ENCODE data around the gene SHB.

Gene SHB

GRCh38 chr9:38041564-38042243 is 27.3 kb downstream of the SHB start:
- Histone ChIP-seq H3K4me1 (ENCODE audit: control insufficient read depth, insufficient read depth, low read length) (no peaks in the 10 kb centered on the region), H3K4me3 (ENCODE audit: low read depth, low read length) (no peak overlapping the region), H3K27ac (ENCODE audit: extremely low read depth, low read depth, low read length) (no peak overlapping the region), H3K36me3 (ENCODE audit: control insufficient read depth in 2 of 2, insufficient read depth in 1 of 2, low read length in 2 of 2) (peaks cover 0 to 10% of the 10 kb centered on the region in 2 experiments; a peak in 1 of 3 replicates), H3K9me3 (ENCODE audit: control insufficient read depth, insufficient read depth, low read depth, low read length) (no peaks in the 10 kb centered on the region)
- ChIA-PET CTCF (interaction anchor here (0.6 kb wide), 2 partner anchors 99 to 135 kb away, joined by 3 read pairs; no protein-coding TSS in a partner anchor), POLR2A (no interaction called here)
- TF ChIP-seq ZNF510 (tag by site-specific recombination; IDR thresholded peaks at IDR 0.05; ENCODE audit: insufficient replicate concordance) (no peak), ZNF529 (tag by site-specific recombination; IDR thresholded peaks at IDR 0.05; ENCODE audit: insufficient replicate concordance) (no peak), ZNF132 (tag by site-specific recombination; IDR thresholded peaks at IDR 0.05; ENCODE audit: borderline replicate concordance) (no peak), KLF8 (tag by site-specific recombination; IDR thresholded peaks at IDR 0.05) (no peak), ZNF639 (tag by site-specific recombination; IDR thresholded peaks at IDR 0.05) (no peak)

- ChIA-PET CTCF (no interaction called here), POLR2A (no interaction called here)
- TF ChIP-seq ZFHX2 (tag by site-specific recombination; conservative IDR thresholded peaks at IDR 0.05) (0 out of 2 replicates have a peak, but pooled peaks have one; percentile 24), ZFP37 (tag by site-specific recombination; IDR thresholded peaks at IDR 0.05) (no peak), ZNF221 (tag by site-specific recombination; IDR thresholded peaks at IDR 0.05; ENCODE audit: borderline replicate concordance) (no peak)
- H3K27ac ChIP-seq (ENCODE audit: extremely low read depth, low read depth, low read length) = no peak overlapping the region
- no peak overlapping the region for H3K4me3 ChIP-seq (ENCODE audit: low read depth, low read length)
- no peaks in the 10 kb centered on the region for H3K4me1 ChIP-seq (ENCODE audit: control insufficient read depth, insufficient read depth, low read length)
- H3K9me3 ChIP-seq (ENCODE audit: control insufficient read depth, insufficient read depth, low read depth, low read length) = no peaks in the 10 kb centered on the region
- H3K36me3 ChIP-seq (ENCODE audit: control insufficient read depth in 2 of 2, insufficient read depth in 1 of 2, low read length in 2 of 2) = peaks cover 0 to 10% of the 10 kb centered on the region in 2 experiments; a peak in 1 of 3 replicates
These were observed 28.9 kb downstream of the SHB start for GRCh38 chr9:38039907-38040682.

- Histone ChIP-seq H3K4me1 (ENCODE audit: control insufficient read depth, insufficient read depth, low read length) (no peaks in the 10 kb centered on the region), H3K4me3 (ENCODE audit: low read depth, low read length) (no peak overlapping the region), H3K9me3 (ENCODE audit: control insufficient read depth, insufficient read depth, low read depth, low read length) (no peaks in the 10 kb centered on the region), H3K36me3 (ENCODE audit: control insufficient read depth in 2 of 2, insufficient read depth in 1 of 2, low read length in 2 of 2) (peaks cover 0 to 10% of the 10 kb centered on the region in 2 experiments; a peak in 1 of 3 replicates), H3K27ac (ENCODE audit: extremely low read depth, low read depth, low read length) (no peak overlapping the region)
- CTCF ChIA-PET = no interaction called here
- 0 out of 2 replicates have a peak, but pooled peaks have one; percentile 26 for TF ChIP-seq ZNF692 (tag by site-specific recombination; IDR thresholded peaks at IDR 0.05)
- TF ChIP-seq KLF8 (tag by site-specific recombination; IDR thresholded peaks at IDR 0.05) = no peak
- POLR2A ChIA-PET = no interaction called here
These were observed 29.7 kb downstream of the SHB start for GRCh38 chr9:38039090-38039906.

GRCh38 chr9:38038307-38039089 is 30.5 kb downstream of the SHB start:
- ChIA-PET POLR2A (no interaction called here), CTCF (no interaction called here)
- Histone ChIP-seq H3K36me3 (ENCODE audit: control insufficient read depth in 2 of 2, insufficient read depth in 1 of 2, low read length in 2 of 2) (peaks cover 0 to 10% of the 10 kb centered on the region in 2 experiments; a peak in 1 of 3 replicates), H3K9me3 (ENCODE audit: control insufficient read depth, insufficient read depth, low read depth, low read length) (no peaks in the 10 kb centered on the region), H3K4me1 (ENCODE audit: control insufficient read depth, insufficient read depth, low read length) (no peaks in the 10 kb centered on the region), H3K4me3 (ENCODE audit: low read depth, low read length) (no peak overlapping the region), H3K27ac (ENCODE audit: extremely low read depth, low read depth, low read length) (no peak overlapping the region)
- TF ChIP-seq GLIS1 (tag by site-specific recombination; IDR thresholded peaks at IDR 0.05) = peak; percentile 81
- TF ChIP-seq ZFHX2 (tag by site-specific recombination; conservative IDR thresholded peaks at IDR 0.05) = 0 out of 2 replicates have a peak, but pooled peaks have one; percentile 13
- no peak for TF ChIP-seq ZNF280C (tag by site-specific recombination; IDR thresholded peaks at IDR 0.05)
- peak; percentile 19; the same call in 1 of the 2 replicates for TF ChIP-seq EGR2 (tag by site-specific recombination; IDR thresholded peaks at IDR 0.05; ENCODE audit: low read depth)
- no peak for TF ChIP-seq ZNF623 (tag by site-specific recombination; IDR thresholded peaks at IDR 0.05)
- no peak for TF ChIP-seq ZNF596 (tag by site-specific recombination; IDR thresholded peaks at IDR 0.05)
- no peak for TF ChIP-seq ZNF175 (tag by site-specific recombination; IDR thresholded peaks at IDR 0.05)
